Stomach (tissue), 4 donors: Measurements from ENCODE around the gene IL1B.

ENCODE experiments used
- EP300 ChIP-seq: sonication (generic); formaldehyde crosslinking; IDR thresholded peaks from one replicate; pipeline ENCODE4 v1.6.1; 2017; ENCODE audit warnings: antibody characterized with exemption
- POLR2A ChIP-seq, 4 donors: fragments of 450-650 bp; IDR thresholded peaks; one replicate each; pipeline ENCODE4 v1.6.1; 2016; ENCODE audit warnings: antibody characterized with exemption in 4 of 4, control low read depth in 2 of 4, mild to moderate bottlenecking in 1 of 4, moderate library complexity in 1 of 4
- POLR2AphosphoS5 ChIP-seq, 3 donors: sonication (generic); formaldehyde crosslinking; IDR thresholded peaks; one replicate each; pipeline ENCODE4 v1.6.1; 2016; ENCODE audit warnings: antibody characterized with exemption in 3 of 3
- TF ChIP-seq, protein P1 (sequence below), 7 experiments: fragments of 450-650 bp in 4 of 7; fragments of 200-600 bp in 3 of 7; sonication (generic) in 3 of 7; IDR thresholded peaks; one replicate each; pipeline ENCODE4 v1.5.1; 2016 to 2019; ENCODE audit warnings: antibody characterized with exemption in 7 of 7, control low read depth in 2 of 7, mild to moderate bottlenecking in 1 of 7

DNA sequence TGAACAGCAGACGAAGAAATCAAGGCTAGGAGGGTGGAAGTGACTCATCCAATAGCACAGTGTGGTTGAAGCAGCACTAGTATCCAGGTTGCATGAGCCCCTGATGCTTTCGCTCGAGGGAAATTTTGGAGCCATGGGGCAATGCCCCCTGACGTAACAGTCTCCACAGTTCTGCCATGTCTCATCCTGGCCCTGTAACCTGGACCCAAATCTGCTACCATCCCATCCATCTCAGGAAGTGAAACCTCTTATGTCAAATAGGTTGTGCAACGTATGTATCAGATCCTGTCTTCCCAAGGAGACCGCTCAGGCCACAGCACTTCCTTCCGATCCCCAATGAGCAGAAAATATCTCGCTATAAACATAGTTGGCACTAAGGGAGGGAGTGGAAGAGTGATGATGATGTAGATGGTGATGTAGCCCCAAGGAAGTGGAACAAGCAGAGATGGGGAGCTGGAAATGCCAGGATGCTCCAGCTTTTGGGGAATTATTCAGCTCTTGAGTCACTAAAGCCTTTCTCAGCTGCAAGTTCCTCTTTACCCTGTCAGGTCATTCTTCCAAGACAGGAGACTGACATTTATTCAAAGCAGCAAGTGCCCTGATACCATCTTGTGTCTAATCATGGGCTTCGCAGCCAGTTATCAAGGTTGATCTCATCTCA, 3.0 kb upstream of the IL1B start:
- TF ChIP-seq POLR2AphosphoS5 (IDR thresholded peaks at IDR 0.05) (no peak), POLR2A (IDR thresholded peaks at IDR 0.05) (no peak), EP300 (no peak)
- TF ChIP-seq, protein P1, sequence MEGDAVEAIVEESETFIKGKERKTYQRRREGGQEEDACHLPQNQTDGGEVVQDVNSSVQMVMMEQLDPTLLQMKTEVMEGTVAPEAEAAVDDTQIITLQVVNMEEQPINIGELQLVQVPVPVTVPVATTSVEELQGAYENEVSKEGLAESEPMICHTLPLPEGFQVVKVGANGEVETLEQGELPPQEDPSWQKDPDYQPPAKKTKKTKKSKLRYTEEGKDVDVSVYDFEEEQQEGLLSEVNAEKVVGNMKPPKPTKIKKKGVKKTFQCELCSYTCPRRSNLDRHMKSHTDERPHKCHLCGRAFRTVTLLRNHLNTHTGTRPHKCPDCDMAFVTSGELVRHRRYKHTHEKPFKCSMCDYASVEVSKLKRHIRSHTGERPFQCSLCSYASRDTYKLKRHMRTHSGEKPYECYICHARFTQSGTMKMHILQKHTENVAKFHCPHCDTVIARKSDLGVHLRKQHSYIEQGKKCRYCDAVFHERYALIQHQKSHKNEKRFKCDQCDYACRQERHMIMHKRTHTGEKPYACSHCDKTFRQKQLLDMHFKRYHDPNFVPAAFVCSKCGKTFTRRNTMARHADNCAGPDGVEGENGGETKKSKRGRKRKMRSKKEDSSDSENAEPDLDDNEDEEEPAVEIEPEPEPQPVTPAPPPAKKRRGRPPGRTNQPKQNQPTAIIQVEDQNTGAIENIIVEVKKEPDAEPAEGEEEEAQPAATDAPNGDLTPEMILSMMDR (IDR thresholded peaks at IDR 0.05), result no peak
